Lung microvascular endothelial cell (primary cell): Measurements from ENCODE around the gene MYOT. TPM values are rescaled to one million over a fixed set of nuclear protein-coding genes. Genes with fewer than 3 reads are reported as not detected.
"Not testable (repeated sequence)": the region's sequence is repeated elsewhere in the genome, so short reads cannot be mapped to it uniquely, and the experiment has no call there.

ENCODE experiments used
- DNase-seq, 2 donors: peaks; one replicate each; pipeline versions ENCODE4 v3.0.0 to v3.0.0-alpha.2; 2010; ENCODE audit warnings: low read depth in 2 of 2
- total RNA-seq: library from RNA; depleted of rRNA; stranded (reverse); fragments of >200 nt; gene quantifications from 2 replicates; pipeline ENCODE4 v1.2.1, GENCODE V29; 2014

Gene MYOT
- total RNA-seq, 1 donor from 2014 or later = not detected

GRCh38 chr5:137856201-137856600 lies 11.5 kb upstream of the MYOT start:
- no peak for DNase-seq

- DNase-seq = no peak
Measured at GRCh38 chr5:137856916-137857862, 10.5 kb upstream of the MYOT start.

- DNase-seq = peak; percentile 17 to 19
Measured at GRCh38 chr5:137858223-137858916, 9.3 kb upstream of the MYOT start.

- DNase-seq = no peak
Measured at GRCh38 chr5:137858954-137859353, 8.7 kb upstream of the MYOT start.

GRCh38 chr5:137862251-137862650 lies 5.4 kb upstream of the MYOT start:
- no peak for DNase-seq

- not testable (repeated sequence) for DNase-seq
Measured at GRCh38 chr5:137863653-137864052, 4.0 kb upstream of the MYOT start.

GRCh38 chr5:137866541-137867388 lies 895 bp upstream of the MYOT start:
- no peak for DNase-seq

- DNase-seq = no peak
Measured at GRCh38 chr5:137870647-137871339, 3.1 kb downstream of the MYOT start.

- no peak for DNase-seq
Measured at GRCh38 chr5:137871571-137871970, 3.9 kb downstream of the MYOT start.

GRCh38 chr5:137872466-137872865 lies 4.8 kb downstream of the MYOT start:
- no peak for DNase-seq

GRCh38 chr5:137876101-137876500 lies 8.4 kb downstream of the MYOT start:
- DNase-seq = no peak

GRCh38 chr5:137880313-137880712 lies 12.7 kb downstream of the MYOT start:
- DNase-seq = no peak

- no peak for DNase-seq
Measured at GRCh38 chr5:137887831-137888230, 20.2 kb downstream of the MYOT start.

GRCh38 chr5:137888466-137888862 lies 20.8 kb downstream of the MYOT start:
- no peak for DNase-seq

GRCh38 chr5:137888863-137889759 lies 21.5 kb downstream of the MYOT start, which contains the start of gene PKD2L2:
PKD2L2 (plus strand) TSS chr5:137889457; CDS start chr5:137889492, 35 bp downstream.
- peak; percentile 74 to 87 for DNase-seq

- no peak for DNase-seq
Measured at GRCh38 chr5:137890845-137891244, 23.2 kb downstream of the MYOT start.

GRCh38 chr5:137891849-137892248 lies 24.2 kb downstream of the MYOT start:
- no peak for DNase-seq

- DNase-seq = peak in 1 of 2 donors; percentile 7
Measured at GRCh38 chr5:137894586-137894985, 26.9 kb downstream of the MYOT start.

- DNase-seq = peak in 1 of 2 donors; percentile 33
Measured at GRCh38 chr5:137896560-137896959, 28.9 kb downstream of the MYOT start.

- DNase-seq = no peak
Measured at GRCh38 chr5:137899493-137899892, 31.8 kb downstream of the MYOT start.
